Activated CD4-positive, alpha-beta T cell treated with anti-CD3 and anti-CD28 coated beads, Interleukin-2, amount 10 ng/mL, durations not matched to agents 7 days and 5 days (primary cell): ENCODE data around the gene KRTAP12-4. TPM values are rescaled to one million over a fixed set of nuclear protein-coding genes. Genes with fewer than 3 reads are reported as not detected.
"Not testable (repeated sequence)": the region's sequence is repeated elsewhere in the genome, so short reads cannot be mapped to it uniquely, and the experiment has no call there.

ENCODE experiments used
- CTCF ChIA-PET: fragments of 350-600 bp; sonication (Branson Sonifier 250); formaldehyde crosslinking; loops from one replicate; lab custom pipeline; 2021; ENCODE audit warnings: antibody characterized with exemption; lab: Charles Lee
- POLR2A ChIA-PET: fragments of 350-600 bp; sonication (Branson Sonifier 250); formaldehyde crosslinking; loops from one replicate; lab custom pipeline; 2021; ENCODE audit warnings: antibody characterized with exemption; lab: Charles Lee
- DNase-seq: peaks from one replicate; pipeline ENCODE4 v3.0.0-alpha.2; 2020
- H3K27ac Mint-ChIP-seq: one replicate; pipeline ENCODE4 v1.8.0; 2021; ENCODE audit warnings: mild to moderate bottlenecking, moderate library complexity, mixed read lengths
- H3K27me3 Mint-ChIP-seq: one replicate; pipeline ENCODE4 v1.8.0; 2021; ENCODE audit warnings: mixed read lengths
- H3K36me3 Mint-ChIP-seq: one replicate; pipeline ENCODE4 v1.8.0; 2021; ENCODE audit warnings: low read depth, mixed read lengths
- H3K4me1 Mint-ChIP-seq: one replicate; pipeline ENCODE4 v1.8.0; 2021; ENCODE audit warnings: mixed read lengths
- H3K4me3 Mint-ChIP-seq: one replicate; pipeline ENCODE4 v1.8.0; 2021; ENCODE audit warnings: mild to moderate bottlenecking, moderate library complexity, mixed read lengths
- H3K9me3 Mint-ChIP-seq: one replicate; pipeline ENCODE4 v1.8.0; 2021; ENCODE audit warnings: mixed read lengths
- total RNA-seq, 2 experiments: library from RNA; stranded (reverse); gene quantifications; one replicate each; pipeline ENCODE4 v1.2.3, GENCODE V29; 2021

The KRTAP12-4 gene
- total RNA-seq, 2 experiments from 2014 or later = not detected

DNA sequence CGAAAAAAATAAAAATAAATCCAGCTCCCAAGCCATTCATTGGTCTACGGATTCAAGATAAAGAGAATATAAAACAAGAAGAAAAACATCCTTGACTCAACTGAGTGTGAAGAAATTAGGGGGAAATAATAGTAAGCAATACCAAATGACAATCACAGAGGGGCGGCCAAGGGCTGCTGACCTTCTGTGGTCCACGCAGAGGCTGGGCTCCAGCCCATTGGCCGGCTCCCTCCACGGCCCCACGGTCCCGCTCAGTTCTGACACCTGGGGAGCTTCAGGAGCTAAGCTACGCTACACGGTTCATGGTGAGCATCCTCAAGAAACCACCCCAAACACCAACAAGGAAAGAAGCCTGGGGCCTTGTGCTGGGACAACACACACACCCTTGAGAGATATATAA lies 42.1 kb upstream of the KRTAP12-4 start:
- Mint-ChIP-seq H3K9me3 (peaks cover 11% of the 10 kb centered on the region), H3K4me1 (no peaks in the 10 kb centered on the region), H3K27me3 (peaks cover 54% of the 10 kb centered on the region), H3K27ac (no peak overlapping the region), H3K36me3 (no peaks in the 10 kb centered on the region), H3K4me3 (no peak overlapping the region)
- ChIA-PET POLR2A (no interaction called here), CTCF (no interaction called here)
- DNase-seq = peak; percentile 2

DNA sequence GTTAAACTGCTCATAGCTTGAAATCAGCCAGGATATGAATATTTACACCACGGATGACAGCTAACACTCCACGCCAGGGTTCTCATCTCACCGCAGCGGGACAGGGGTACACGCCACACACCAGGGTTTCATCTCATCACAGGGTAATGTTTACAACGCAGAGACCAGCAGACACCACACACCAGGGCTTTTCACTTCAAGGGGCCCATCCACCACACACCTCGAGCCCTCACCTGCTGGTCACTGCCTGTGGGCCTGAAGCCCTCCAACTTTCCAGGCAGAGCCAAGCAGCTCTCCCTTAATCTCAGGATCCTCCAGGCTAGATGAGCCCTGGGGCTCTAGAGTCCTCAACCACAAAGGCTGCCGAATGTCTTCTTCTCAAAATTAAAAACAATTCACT lies 41.2 kb upstream of the KRTAP12-4 start:
- no peak overlapping the region for H3K27ac Mint-ChIP-seq

GRCh38 chr21:44695184-44695583 lies 40.7 kb upstream of the KRTAP12-4 start:
- ChIA-PET CTCF (interaction anchor here (0.6 kb wide), 1 partner anchor 13 kb away, joined by 3 read pairs; no protein-coding TSS in a partner anchor), POLR2A (no interaction called here)
- H3K9me3 Mint-ChIP-seq = peaks cover 11% of the 10 kb centered on the region
- H3K36me3 Mint-ChIP-seq = no peaks in the 10 kb centered on the region
- H3K27me3 Mint-ChIP-seq = peaks cover 57% of the 10 kb centered on the region
- no peaks in the 10 kb centered on the region for H3K4me1 Mint-ChIP-seq
- no peak overlapping the region for H3K4me3 Mint-ChIP-seq
- DNase-seq = peak; percentile 3
- no peak overlapping the region for H3K27ac Mint-ChIP-seq

More for the DNA sequence above, 41.2 kb upstream of the KRTAP12-4 start:
- Mint-ChIP-seq H3K4me3 (no peak overlapping the region), H3K36me3 (no peaks in the 10 kb centered on the region), H3K27me3 (peaks cover 54% of the 10 kb centered on the region), H3K9me3 (peaks cover 11% of the 10 kb centered on the region), H3K4me1 (no peaks in the 10 kb centered on the region)
- POLR2A ChIA-PET = no interaction called here
- CTCF ChIA-PET = no interaction called here
- DNase-seq = peak; percentile 1

DNA sequence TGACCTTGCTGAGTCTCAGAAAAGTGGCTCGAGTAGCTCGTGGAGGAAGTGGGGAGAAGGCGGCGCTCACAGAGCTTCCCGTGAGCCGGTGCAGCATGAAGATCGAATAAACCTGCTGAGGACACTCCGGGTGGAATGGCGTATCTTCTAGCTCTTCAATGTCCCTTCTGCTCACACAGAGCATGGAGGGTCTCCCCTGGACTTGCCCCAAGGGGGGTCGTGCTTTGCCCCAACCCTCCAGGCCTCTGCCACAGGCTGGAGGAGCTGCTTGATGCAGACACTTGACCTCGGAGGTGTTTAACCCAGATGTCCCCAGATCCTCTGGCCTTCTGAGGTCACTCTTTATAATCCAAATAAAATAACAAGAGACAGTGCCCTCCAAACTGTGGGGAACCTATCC lies 40.3 kb upstream of the KRTAP12-4 start:
- no peak overlapping the region for H3K4me3 Mint-ChIP-seq
- POLR2A ChIA-PET = no interaction called here

GRCh38 chr21:44692798-44693512 lies 38.5 kb upstream of the KRTAP12-4 start:
- ChIA-PET CTCF (no interaction called here), POLR2A (no interaction called here)
- H3K4me3 Mint-ChIP-seq = no peak overlapping the region
- no peak overlapping the region for H3K27ac Mint-ChIP-seq
- no peak for DNase-seq
- H3K9me3 Mint-ChIP-seq = peaks cover 11% of the 10 kb centered on the region
- H3K27me3 Mint-ChIP-seq = peaks cover 41% of the 10 kb centered on the region
- no peaks in the 10 kb centered on the region for H3K36me3 Mint-ChIP-seq
- no peaks in the 10 kb centered on the region for H3K4me1 Mint-ChIP-seq

More for the DNA sequence above, 40.3 kb upstream of the KRTAP12-4 start:
- Mint-ChIP-seq H3K27ac (no peak overlapping the region), H3K36me3 (no peaks in the 10 kb centered on the region), H3K4me1 (no peaks in the 10 kb centered on the region), H3K27me3 (peaks cover 56% of the 10 kb centered on the region), H3K9me3 (peaks cover 11% of the 10 kb centered on the region)
- CTCF ChIA-PET = interaction anchor here (0.6 to 1.1 kb wide), 2 partner anchors 9 to 14 kb away, joined by 3 to 4 read pairs; no protein-coding TSS in a partner anchor
- peak; percentile 3 for DNase-seq

DNA sequence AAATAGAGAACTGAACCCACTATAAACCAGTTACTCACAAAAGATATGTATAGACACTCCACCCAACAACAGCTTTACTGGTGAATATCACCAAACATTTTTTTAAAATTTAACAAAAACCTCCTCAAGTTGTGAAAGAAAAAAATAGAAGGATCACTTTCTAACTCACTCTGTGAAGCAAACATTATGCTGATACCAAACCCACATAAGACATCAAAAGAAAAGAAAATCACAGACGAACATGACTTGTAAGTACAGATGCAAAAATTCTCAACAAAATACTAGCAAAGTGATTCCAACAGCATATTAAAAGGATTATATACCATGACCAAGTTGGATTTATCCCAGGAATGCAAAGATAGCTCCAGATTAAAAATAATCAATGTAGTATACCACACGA lies 37.2 kb upstream of the KRTAP12-4 start:
- POLR2A ChIA-PET = no interaction called here
- no peak overlapping the region for H3K27ac Mint-ChIP-seq
- no peaks in the 10 kb centered on the region for H3K4me1 Mint-ChIP-seq
- peaks cover 11% of the 10 kb centered on the region for H3K9me3 Mint-ChIP-seq
- peaks cover 31% of the 10 kb centered on the region for H3K27me3 Mint-ChIP-seq
- H3K36me3 Mint-ChIP-seq = no peaks in the 10 kb centered on the region
- no peak overlapping the region for H3K4me3 Mint-ChIP-seq
- CTCF ChIA-PET = interaction anchor here (1.0 kb wide), 1 partner anchor 18 kb away, joined by 3 read pairs; no protein-coding TSS in a partner anchor
- DNase-seq = no peak

- H3K4me1 Mint-ChIP-seq, H3K4me3 Mint-ChIP-seq, POLR2A ChIA-PET, H3K27ac Mint-ChIP-seq, CTCF ChIA-PET, H3K36me3 Mint-ChIP-seq: not testable (repeated sequence)
- DNase-seq = peak; percentile 1
- Mint-ChIP-seq H3K9me3 (peaks cover 11% of the 10 kb centered on the region), H3K27me3 (peaks cover 21% of the 10 kb centered on the region)
Measured at GRCh38 chr21:44689740-44690139, 35.3 kb upstream of the KRTAP12-4 start.

DNA sequence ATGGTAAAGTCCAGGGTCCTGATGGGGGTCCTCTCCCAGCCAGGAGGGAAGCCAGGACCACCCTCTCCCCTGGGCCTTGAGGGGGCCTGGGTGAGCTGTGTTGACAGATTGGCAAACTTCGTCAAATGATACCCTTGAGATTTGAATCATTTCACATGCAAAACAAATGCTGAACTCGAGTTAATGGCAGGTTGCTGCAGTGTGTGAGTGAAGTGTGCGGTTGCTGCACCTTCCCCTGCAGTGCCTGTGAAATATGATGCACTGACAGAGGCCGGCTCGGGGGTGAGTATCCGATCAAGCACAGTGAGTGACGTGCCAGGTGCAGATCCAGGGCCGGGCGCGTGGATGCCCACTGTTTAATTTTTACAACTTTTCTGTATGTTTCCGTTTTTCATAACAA lies 33.2 kb upstream of the KRTAP12-4 start:
- Mint-ChIP-seq H3K36me3 (no peaks in the 10 kb centered on the region), H3K27me3 (peaks cover 20% of the 10 kb centered on the region), H3K27ac (no peak overlapping the region), H3K9me3 (peaks cover 2% of the 10 kb centered on the region), H3K4me3 (no peak overlapping the region), H3K4me1 (peaks cover 5% of the 10 kb centered on the region)
- DNase-seq = no peak
- ChIA-PET POLR2A (no interaction called here), CTCF (no interaction called here)

GRCh38 chr21:44686843-44687561 lies 32.5 kb upstream of the KRTAP12-4 start:
- Mint-ChIP-seq H3K4me3 (no peak overlapping the region), H3K27ac (no peak overlapping the region), H3K36me3 (no peaks in the 10 kb centered on the region), H3K27me3 (peaks cover 17% of the 10 kb centered on the region), H3K9me3 (no peaks in the 10 kb centered on the region), H3K4me1 (peaks cover 5% of the 10 kb centered on the region)
- POLR2A ChIA-PET = interaction anchor here (0.6 kb wide), 1 partner anchor 269 kb away, joined by 3 read pairs; no protein-coding TSS in a partner anchor
- CTCF ChIA-PET = no interaction called here
- DNase-seq = no peak

DNA sequence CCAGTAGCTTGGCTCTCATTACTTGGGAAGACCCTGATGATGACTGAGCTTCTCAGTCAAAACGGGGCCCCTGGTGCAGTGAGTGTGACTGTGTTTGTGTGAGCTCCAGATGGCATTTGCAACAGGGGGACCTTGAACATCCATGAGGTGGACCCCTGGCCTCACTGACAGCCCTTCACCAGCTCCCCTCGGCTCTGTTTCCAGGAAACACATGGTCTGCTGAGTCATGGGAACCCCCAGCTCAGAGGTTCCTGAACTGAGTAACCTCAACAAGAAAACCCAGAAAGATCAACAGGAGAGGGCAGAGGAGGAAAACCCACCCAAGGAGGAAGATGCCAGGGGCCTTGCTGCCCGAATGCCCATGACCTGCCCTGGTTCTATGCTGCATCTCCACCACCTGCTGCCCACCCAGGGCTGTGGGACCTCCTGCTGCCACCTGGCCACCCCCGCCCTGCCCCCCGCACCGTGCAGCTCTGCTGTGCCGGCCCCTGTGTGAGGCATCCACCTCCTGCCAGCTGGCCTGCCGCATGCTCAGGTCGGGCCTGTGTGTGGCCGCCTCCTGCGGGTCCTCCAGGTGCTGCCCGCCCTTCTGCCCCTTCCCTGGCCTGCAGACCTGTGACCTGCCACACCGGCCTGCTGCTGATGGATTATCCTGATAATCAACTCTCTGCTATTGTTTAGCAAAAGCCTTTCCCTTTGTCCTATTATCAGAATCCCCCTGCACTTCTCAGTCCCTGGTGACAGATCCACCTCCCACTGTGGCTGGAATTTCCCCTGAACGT lies 31.7 kb upstream of the KRTAP12-4 start:
- no peak overlapping the region for H3K4me3 Mint-ChIP-seq
- ChIA-PET CTCF (interaction anchor here (0.8 kb wide), 1 partner anchor 8 kb away, joined by 4 read pairs; no protein-coding TSS in a partner anchor), POLR2A (interaction anchor here (0.6 kb wide), 1 partner anchor 268 kb away, joined by 3 read pairs; no protein-coding TSS in a partner anchor)
- no peak for DNase-seq
- peaks cover 5% of the 10 kb centered on the region for H3K4me1 Mint-ChIP-seq
- H3K27me3 Mint-ChIP-seq = peaks cover 13% of the 10 kb centered on the region
- H3K36me3 Mint-ChIP-seq = no peaks in the 10 kb centered on the region
- H3K27ac Mint-ChIP-seq = peak overlapping the region; percentile 16
- no peaks in the 10 kb centered on the region for H3K9me3 Mint-ChIP-seq

DNA sequence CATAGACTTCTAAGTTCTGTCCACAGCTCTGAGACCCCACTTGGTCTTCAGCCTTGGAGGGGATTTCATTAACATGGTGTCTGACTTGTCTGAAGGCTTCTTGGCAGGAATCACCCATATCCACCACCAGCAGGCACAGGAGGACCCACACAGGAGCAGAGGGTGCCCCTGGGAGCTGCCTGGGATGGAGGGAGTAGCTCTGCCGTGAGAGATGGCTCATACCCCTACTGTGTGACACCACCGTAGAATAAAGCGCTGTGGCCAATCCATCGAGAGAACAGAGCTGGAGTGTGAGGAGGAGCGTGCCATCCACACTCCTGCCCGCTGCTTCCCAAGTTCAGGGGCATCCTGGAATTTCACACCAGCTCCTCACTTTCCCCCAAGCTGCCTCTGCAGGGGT lies 30.6 kb upstream of the KRTAP12-4 start:
- POLR2A ChIA-PET = not testable (repeated sequence)

DNA sequence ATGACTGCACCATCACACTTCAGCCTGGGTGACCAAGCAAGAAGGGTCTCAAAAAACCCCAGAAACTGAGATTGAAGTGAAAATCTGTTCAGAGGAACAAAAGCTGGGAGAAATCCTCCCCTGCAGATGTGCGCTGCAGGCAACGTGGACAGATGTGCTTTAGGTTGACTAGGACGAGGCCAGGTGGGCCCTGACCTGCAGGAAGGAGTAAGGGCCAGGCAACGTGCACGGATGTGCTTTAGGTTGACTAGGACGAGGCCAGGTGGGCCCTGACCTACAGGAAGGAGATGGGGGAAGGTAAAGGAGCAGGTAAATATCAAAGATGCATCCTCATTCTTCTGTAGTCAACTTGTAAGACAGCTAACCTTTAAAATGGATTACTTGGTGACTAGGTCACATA lies 30.0 kb upstream of the KRTAP12-4 start:
- no peak for DNase-seq
- POLR2A ChIA-PET = no interaction called here
- CTCF ChIA-PET = interaction anchor here (1.0 kb wide), 1 partner anchor 39 kb away, joined by 3 read pairs; no protein-coding TSS in a partner anchor
- Mint-ChIP-seq H3K4me3 (no peak overlapping the region), H3K4me1 (peaks cover 5% of the 10 kb centered on the region), H3K9me3 (no peaks in the 10 kb centered on the region), H3K27me3 (peaks cover 10% of the 10 kb centered on the region), H3K36me3 (no peaks in the 10 kb centered on the region), H3K27ac (no peak overlapping the region)

More for the DNA sequence above, 30.6 kb upstream of the KRTAP12-4 start:
- not testable (repeated sequence) for H3K4me1 Mint-ChIP-seq, H3K4me3 Mint-ChIP-seq, DNase-seq, H3K27ac Mint-ChIP-seq, H3K9me3 Mint-ChIP-seq, H3K36me3 Mint-ChIP-seq
- H3K27me3 Mint-ChIP-seq = peaks cover 10% of the 10 kb centered on the region
- CTCF ChIA-PET = interaction anchor here (1.0 kb wide), 1 partner anchor 40 kb away, joined by 3 read pairs; no protein-coding TSS in a partner anchor
